HG02588 (cell line): ENCODE data around the gene TNRC6C.
"Not testable (repeated sequence)": the region's sequence is repeated elsewhere in the genome, so short reads cannot be mapped to it uniquely, and the experiment has no call there.

ENCODE experiments used
- ATAC-seq: cut with Tn5 transposase; IDR thresholded peaks from one replicate; pipeline ENCODE4 v1.9.1; 2021; ENCODE audit warnings: mild to moderate bottlenecking, moderate library complexity; ENCODE audit not compliant: unreplicated experiment

TNRC6C gene

GRCh38 chr17:78041386-78042179 is 83.1 kb downstream of the TNRC6C start:
- ATAC-seq = no peak

- ATAC-seq = no peak
Measured at GRCh38 chr17:78042542-78042941, 84.0 kb downstream of the TNRC6C start.

GRCh38 chr17:78043031-78043430 is 84.5 kb downstream of the TNRC6C start:
- no peak for ATAC-seq

GRCh38 chr17:78044280-78044835 is 85.9 kb downstream of the TNRC6C start:
- ATAC-seq = no peak

- ATAC-seq = no peak
Measured at GRCh38 chr17:78045316-78045715, 86.8 kb downstream of the TNRC6C start.

GRCh38 chr17:78046923-78047322 is 88.4 kb downstream of the TNRC6C start:
- no peak for ATAC-seq

- ATAC-seq = no peak
Measured at GRCh38 chr17:78048346-78049292, 90.1 kb downstream of the TNRC6C start.

GRCh38 chr17:78049609-78050008 is 91.1 kb downstream of the TNRC6C start:
- ATAC-seq = no peak

GRCh38 chr17:78051186-78051972 is 92.9 kb downstream of the TNRC6C start:
- ATAC-seq = no peak

- no peak for ATAC-seq
Measured at GRCh38 chr17:78053777-78054468, 95.4 kb downstream of the TNRC6C start.

GRCh38 chr17:78057113-78057740 is 98.7 kb downstream of the TNRC6C start:
- ATAC-seq = no peak

GRCh38 chr17:78058001-78058400 is 99.5 kb downstream of the TNRC6C start:
- ATAC-seq = no peak

GRCh38 chr17:78058581-78058980 is 100.1 kb downstream of the TNRC6C start:
- ATAC-seq = no peak

- ATAC-seq = no peak
Measured at GRCh38 chr17:78062596-78062995, 104.1 kb downstream of the TNRC6C start.

- ATAC-seq = no peak
Measured at GRCh38 chr17:78063489-78063888, 105.0 kb downstream of the TNRC6C start.

- ATAC-seq = no peak
Measured at GRCh38 chr17:78064708-78065107, 106.2 kb downstream of the TNRC6C start.

GRCh38 chr17:78066976-78067375 is 108.5 kb downstream of the TNRC6C start:
- not testable (repeated sequence) for ATAC-seq

- no peak for ATAC-seq
Measured at GRCh38 chr17:78069695-78070094, 111.2 kb downstream of the TNRC6C start.

GRCh38 chr17:78072961-78073360 is 114.5 kb downstream of the TNRC6C start:
- ATAC-seq = no peak

GRCh38 chr17:78075011-78075410 is 116.5 kb downstream of the TNRC6C start:
- no peak for ATAC-seq
